ENCODE results near the gene HNRNPC.
A peak's percentile ranks its signal among the peaks of the same experiment; 100 is the strongest.

HNRNPC gene

GRCh38 chr14:21208554-21208953 is 60.7 kb downstream of the HNRNPC start:
- DNase-seq, result no peak

DNA sequence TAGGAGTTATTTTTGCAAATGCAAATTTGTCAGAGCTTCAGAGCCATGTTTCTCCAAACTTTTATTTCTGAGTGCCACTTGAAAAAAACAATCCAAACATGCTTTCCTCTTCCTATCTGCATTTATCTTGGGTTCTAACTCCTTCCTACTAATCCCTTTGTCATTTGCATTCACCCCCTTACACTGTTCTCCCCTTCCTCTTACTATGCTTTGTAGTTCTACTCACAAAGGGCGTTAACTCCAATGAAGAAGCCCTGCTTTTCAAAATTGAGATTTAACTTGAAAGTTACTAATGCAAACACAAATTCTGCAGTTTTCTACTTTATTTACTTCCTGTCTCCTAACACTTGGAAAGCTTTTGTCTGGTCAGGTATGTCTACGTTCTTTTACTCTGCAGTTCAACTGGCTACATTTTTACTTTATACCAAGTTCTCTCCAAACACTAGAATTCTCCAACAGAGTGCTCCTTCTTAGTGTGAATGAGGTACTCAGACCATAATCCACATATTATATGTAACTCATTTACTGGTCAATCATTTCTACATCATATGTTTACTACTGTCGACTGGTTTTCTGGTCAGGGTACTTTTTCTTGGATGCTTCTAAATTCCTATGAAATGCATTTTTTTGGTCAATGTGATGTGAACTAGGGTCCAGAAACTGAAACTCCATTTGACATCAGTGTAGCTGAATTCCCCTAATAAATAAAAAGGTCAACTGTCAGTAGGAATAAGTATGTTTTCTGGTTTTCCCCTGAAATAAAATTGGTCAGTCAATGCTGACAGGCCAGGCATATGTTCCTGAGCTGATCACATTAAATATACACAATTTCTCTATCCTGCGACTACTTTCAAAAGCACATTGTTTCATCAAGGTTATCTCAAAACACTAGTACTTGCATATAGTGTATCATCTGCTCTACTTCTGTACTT is 62.2 kb downstream of the HNRNPC start:
- DNase-seq, result no peak

DNA sequence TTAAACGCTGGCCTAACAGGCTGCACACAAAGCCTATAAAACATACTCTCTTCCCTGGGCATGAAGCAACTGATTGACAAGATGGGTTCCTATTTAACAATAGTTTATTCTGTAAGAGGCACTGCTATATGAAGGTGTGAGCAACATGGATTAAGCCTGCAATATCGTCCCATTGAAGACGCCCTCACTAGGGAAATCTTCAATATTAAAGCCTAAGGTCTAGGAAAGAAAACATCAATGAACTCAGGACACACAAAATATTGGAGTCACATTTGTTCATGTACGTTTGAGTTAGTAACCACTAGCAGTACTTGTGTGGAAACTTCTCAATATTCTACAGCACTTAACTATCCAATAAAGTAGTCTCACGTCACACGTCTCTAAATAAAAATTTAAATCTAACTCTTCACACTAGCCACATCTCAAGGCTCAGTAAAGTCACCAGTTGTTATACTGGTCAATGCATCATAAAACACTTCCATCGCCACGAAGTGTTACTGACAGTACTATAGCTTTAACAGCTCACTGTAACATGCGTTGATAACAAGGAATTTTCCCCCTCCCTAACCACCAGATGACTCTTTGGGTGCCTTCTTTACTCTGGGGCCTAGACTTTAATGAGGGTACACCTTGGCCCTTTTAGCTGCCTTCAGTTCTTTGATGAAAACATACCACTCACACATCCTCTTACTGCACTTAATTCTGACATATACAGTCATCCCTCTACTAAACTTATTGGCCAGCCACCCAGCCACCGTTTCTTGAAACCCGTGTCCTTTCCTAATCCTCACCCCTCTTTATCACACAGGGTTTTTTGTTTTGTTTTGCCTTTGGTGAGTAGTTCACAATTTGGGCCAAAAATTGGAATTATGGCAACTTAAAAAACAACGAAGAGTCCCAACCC is 63.3 kb downstream of the HNRNPC start:
- no peak for DNase-seq

DNA sequence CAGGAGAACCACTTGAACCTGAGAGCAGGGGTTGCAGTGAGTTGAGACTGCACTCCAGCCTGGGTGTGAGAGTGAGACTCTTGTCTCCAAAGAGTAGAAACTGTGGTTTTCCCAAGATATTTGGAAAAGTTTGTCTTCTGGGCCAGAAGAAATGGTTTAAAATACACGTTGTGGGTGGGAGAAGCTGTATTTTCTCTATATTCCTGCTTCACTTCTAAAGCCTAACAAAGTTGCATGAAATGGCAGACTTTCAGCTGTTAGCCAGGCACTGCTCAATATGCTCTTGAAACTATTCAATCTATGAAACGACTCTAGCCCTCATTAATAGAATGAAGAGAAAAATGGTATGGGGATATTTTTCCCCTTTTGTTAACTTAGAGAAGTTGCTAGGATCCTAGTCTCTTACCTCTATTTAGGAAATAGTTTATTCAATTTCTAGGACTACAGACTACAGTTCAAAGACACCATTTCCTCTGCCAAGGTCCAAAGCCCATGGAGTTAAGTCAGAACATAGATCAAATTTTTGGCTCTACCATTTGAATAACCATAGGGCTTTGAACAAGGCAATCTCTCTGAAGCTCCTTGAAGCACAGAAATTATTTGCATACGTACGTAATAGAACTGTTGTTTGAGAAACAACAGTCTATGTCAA is 64.1 kb downstream of the HNRNPC start:
- DNase-seq, result no peak

GRCh38 chr14:21204167-21205025 is 64.8 kb downstream of the HNRNPC start:
- DNase-seq, result no peak

DNA sequence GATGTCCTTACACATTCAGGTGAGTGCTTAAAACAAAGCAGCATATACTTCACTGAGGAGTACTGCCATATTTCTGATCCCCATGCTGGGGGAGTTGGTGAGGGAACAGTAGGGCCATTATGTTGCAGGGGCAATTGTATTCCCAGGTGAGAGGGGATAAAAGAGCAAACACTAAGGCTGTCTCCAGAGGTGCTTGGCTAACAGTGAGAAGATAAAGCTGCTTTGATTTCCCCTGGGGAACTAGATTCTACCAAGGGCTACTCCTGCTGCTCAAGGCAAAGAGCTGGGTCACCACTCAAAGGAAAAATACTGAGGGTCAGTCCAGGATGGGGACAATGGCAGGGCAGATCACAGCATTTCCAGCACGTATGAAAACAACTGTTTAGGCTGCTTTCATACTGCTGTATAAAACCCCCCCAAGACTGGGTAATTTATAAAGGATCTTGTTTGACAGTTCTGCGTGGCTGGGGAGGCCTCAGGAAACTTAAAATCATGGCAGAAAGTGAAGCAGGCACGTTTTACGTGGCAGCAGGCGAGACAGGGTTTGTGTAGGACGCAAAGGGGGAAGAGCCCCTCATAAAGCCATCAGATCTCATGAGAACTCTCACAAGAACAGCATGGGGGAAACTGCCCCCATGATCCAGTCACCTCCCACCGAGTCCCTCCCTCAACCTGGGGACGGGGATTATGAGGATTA is 65.6 kb downstream of the HNRNPC start:
- DNase-seq, result no peak

DNA sequence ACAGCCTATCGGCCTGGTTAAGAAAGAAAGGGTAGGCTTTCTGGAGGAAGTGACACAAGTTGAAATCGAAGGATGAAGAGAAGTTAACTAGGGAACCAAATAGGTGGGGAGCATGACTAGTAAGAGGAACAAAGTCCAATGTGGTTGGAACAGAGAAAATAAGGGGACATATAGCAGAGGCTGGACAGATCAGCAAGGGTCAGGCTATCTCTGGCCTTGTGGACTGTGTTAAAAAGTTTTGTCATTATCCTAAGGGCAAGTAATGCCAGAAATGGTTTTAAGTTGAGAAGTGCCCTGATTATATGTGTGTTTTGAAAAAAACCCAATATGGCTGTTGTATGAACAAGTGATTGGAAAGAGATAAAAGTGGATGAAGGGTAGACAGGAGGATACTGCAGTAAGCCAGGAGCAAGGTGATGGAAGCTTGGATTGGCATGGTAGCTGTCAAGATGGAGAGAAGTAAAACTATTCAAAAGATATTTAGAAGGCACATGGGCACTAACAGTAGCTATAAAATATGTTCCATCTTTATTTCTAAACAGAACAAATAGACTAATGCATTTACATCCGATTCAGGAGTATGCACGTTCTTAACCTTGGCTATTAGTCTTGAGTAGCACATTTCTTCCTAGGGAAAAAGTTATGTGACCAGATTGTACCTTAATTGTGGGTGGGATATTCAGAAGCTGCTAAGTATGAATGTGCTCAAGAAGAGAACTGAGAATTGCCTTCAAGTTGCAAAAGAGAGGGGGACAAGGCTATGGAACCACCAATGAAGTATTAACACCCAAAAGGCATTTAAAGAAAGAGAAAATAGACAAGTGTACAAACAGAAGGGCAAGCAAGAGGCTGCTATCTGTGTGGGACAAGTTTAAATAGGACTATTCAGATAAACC is 66.5 kb downstream of the HNRNPC start:
- no peak for DNase-seq

DNA sequence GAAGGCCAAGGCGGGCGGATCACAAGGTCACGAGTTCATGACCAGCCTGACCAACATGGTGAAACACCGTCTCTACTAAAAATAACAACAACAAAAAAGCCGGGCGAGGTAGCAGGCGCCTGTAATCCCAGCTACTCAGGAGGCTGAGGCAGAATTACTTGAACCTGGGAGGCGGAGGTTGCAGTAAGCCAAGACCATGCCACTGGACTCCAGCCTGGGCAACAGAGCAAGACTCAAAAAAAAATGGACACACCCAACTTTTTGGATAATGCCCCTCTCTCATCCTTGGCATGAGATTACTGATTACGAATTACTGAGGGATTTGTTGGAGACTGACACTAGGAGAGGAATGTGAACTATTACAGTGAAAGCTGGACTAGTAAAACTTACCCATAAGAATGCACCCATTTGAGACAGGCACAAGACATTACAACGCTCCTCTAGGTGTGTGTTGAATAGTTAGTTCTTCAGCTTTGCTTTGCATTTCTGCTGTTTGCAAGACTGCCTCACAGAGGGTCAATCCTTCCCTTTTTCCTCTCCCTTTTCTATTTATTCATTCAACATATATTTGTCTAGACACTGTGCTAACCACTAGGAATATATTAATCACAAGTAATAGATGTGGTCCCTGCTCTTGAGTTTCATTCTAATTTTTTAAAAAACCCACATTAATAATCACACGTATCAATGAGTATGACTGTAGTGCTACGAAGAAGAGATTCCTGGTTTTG is 67.3 kb downstream of the HNRNPC start:
- DNase-seq, result no peak

DNA sequence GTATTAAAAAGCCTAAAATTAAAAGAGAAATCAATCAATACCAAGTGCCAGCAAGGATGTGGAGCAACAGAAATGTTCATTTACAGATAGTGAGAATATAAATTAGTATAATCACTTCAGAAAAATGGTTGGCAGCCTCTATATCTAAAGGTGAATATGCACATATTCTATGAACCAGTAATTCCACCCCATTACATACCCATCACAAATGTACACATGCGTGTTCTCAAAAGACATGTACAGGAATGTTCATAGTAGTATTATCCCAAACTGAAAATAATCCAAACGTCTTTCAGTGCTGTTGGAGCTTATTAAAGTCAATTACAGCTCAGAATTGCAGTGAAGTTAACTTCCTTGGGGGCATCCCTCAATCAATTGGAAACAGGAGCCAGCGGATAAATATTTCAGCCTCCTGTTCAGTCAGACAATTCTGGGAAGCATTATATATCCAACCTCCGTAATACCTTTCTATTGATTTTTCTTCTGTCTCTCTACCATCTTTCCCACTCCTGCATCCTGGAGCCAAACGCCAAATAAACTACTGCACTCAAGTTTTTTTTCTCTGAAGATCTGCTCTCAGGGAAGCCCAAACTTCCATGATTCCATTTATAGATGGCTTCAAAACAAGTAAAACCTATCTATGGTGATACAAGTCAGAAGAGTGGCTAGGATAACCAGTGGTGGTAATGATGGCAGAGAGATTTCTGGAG is 68.3 kb downstream of the HNRNPC start:
- no peak for DNase-seq

DNA sequence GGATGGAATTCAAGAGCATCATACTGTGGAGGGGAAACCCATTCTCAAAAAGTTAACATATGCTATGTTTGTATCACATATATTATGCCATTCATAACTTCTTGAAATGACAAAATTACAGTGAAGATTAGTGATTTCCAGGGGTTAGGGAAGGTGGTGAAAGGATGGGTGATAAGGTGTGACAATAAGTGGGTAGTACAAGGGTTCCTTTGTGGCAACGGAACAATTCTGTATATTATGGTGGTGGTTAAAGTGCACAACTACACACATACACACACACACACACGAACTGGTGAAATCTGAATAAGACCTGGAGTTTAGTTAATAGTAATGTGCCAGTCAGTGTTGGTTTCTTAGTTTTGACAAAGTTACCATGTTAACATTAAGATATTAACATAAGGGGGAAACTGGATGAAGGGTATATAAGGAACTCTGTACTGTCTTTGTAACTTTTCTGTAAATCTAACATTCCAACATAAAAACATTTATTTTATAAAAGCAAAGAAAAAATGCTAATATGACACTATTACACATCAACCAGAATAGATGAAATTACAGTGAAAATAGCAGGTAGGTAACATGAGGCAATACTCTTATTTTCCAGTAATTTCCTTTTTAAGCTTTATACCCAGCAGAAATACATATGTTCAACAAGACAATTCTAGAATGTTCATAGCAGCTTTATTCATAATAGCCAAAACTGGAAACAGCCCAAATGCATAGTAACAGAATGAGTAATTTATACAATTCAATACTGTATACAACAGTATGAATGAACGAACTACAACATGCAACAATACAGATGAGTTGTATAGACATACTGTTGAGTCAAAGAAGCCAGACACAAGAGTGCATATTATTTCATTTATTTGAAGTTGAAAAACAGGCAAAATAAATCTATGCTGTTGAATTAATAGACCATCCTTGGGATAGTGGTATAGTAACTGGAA is 69.4 kb downstream of the HNRNPC start:
- no peak for DNase-seq

- no peak for DNase-seq
These were observed 71.6 kb downstream of the HNRNPC start for GRCh38 chr14:21197418-21198205.

GRCh38 chr14:21194597-21194996 is 74.6 kb downstream of the HNRNPC start:
- no peak for DNase-seq

- no peak for DNase-seq
These were observed 76.2 kb downstream of the HNRNPC start for GRCh38 chr14:21192875-21193535.

DNA sequence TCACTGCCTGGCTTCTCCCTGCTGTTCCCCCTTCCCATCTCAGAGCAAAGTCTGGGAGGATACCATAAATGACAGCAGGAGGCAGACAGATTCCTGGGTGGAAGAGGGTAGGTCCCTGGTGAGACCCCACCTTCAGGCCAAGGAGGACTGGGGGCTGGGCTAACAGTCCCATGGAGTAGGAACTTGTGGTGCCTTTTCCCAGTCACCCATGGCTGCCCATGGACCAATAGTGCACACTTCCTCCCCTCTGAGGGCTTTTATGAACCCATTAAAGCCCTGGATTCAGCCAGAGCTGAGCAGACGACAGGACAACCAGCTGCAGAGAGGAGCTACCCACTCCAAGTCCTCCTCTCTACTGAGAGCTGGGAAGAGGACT is 76.8 kb downstream of the HNRNPC start:
- no peak for DNase-seq

- peak; percentile 88 for DNase-seq
These were observed 77.3 kb downstream of the HNRNPC start for GRCh38 chr14:21191809-21192446.

DNA sequence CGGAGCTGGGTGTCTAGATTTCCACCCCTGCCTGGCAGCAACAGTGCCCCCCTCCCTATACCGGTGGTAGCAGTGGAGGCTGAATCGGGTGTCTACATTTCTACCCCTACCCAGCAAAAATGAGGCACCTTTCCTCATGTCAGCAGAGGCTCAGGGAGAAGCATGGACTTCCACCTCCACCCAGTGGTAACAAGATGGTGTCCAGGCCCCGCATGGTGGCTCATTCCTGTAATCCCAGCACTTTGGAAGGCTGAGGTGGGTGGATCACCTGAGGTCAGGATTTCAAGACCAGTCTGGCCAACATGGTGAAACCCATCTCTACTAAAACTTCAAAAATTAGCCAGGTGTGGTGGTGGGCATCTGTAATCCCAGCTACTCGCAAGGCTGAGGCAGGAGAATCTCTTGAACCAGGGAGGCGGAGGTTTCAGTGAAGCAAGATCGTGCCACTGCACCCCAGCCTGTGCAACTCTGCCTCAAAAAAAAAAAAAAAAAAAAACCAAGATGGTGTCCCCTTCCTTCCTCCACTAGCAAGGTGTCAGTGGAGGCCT is 77.9 kb downstream of the HNRNPC start:
- no peak for DNase-seq

All from CD4-positive, alpha-beta T cell treated with Interleukin-17A for 4 hours (primary cell).